ENCODE results near the gene DPY19L2.
"Not testable (repeated sequence)": the region's sequence is repeated elsewhere in the genome, so short reads cannot be mapped to it uniquely, and the experiment has no call there.

The DPY19L2 gene

DNA sequence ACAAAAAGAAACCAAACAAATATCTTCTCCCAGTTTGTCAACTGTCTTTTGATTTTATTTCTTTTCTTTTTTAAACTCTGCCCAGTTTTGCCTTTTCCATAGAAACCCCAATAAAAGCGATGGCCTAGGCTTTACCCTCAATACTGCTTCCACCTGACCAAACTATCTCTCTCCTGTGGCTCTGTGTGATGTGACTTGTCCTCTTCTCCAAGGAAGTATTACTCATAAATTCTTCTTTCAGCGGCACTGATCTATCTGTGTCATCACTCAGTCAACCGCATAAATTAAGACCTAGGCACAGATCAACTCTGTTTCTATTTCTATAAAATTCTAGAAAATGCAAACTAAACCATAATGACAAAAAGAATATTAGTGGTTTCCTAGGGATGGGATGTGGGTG lies 9.8 kb downstream of the DPY19L2 start:
- DNase-seq = not testable (repeated sequence)

DNA sequence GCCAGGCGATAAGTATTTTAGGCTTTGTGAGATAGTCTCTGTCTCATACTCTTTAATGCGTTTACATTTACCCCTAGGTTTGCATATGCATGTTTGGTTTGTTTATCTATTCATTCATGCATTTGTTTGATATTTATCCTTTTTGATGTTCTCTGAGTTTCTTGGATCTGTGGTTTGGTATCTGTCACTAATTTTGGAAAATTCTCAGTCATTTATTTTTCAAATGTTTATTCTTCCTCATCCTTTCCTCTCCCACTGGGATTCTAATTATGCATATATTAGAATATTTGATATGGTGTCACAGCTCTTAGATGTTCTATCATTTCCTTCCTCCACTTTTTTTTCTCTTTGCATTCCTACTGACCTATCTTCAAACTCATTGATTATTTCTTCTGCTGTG lies 11.9 kb downstream of the DPY19L2 start:
- DNase-seq = not testable (repeated sequence)

DNA sequence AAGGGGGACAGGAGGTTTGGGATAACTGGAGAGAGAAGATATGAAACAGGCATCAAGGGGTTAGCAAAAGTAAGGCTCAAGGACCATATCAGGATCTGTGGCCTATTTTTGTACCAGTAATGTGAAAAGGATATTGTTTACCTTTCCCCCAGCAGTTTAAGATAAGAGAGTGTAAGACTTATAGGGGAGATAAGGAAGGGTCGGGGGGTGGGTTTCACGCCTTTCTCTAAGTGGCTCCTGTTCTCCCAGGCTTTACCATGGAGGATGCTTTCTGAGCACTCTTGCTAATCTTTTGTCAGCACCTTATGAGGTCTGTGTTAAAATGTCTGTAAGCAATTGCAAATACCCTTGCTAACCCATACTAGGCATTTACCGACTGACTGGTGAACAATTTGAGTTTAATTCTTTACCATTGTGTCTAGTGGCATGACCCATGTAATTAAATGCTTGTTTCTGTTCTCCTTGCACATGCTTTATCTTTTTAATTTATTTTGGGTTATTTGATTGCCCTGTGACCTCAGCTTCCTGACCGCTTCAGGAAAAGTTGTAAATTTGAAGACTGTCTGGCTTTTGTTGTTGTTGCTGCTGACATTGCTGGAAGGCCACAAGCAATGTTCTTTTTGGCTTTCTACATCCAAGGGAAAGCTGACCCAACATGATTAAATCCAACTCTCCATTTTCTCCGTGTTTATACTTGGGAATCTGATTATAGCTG lies 12.6 kb downstream of the DPY19L2 start:
- DNase-seq = not testable (repeated sequence)

DNA sequence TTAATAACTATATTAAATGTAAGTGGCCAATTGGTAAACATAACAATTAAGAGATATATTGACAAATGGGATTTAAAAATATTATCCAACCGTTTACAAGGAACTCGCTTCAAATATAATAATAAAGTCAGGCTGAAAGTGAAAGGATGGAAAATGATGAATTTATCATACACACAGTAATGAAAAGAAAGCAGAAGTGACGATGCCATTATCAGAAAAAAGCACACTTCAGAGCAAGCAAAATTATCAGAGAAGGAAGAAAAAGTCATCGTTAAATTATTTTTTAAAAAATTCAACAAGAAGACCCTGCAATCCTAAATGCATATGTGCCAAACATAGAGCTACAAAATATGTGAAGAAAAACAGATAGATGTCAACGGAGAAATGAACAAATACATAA lies 13.8 kb downstream of the DPY19L2 start:
- not testable (repeated sequence) for DNase-seq

DNA sequence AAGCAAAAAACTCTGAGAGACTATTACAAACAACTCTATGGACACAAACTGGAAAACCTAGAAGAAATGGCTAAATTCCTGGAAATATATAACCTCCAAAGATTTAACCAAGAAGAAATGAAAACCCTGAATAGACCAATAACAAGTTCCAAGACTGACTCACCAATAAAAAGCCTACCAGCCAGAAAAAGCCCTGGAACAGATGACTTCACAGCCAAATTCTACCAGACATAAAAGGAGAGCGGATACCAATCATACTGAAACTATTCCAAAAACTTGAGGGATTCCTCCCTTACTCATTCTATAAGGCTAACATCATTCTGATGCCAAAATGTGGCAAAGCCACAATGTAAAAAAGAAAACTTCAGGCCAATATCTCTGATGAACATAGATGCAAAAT lies 18.8 kb downstream of the DPY19L2 start:
- DNase-seq = not testable (repeated sequence)

DNA sequence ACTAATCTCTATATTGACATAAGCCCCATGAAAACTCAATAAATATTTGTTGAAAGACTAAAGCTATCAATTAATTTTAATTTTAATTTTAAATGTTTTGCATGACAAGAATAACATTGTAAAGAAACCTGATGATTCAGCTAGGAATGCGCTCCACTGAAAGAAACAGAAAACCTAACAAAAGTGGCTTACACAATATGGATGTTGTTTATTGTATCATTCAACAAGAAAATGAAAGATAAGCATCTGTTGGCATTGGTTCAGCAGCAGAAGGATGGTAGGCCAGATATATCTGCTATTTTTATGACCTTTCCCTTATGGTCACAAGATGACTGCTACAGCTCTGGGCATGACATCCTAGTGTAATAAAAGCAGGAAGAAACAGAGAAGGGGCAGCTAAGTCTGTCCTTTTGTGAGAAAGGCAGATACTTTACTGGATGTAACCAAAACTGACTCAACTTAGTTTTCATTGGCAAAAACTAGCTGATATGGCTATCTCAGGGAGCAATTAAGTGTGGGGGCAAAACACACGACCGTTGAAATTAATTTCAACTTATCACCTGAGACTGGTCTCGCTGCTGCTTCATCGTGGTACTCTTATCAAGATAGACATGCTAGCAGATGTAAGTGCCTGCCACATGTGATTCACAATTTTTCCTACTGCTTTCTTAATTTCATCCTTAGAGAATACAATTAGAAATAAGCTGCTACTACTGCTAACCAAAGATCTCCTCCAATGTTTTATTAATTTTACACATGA lies 24.7 kb downstream of the DPY19L2 start:
- DNase-seq = not testable (repeated sequence)

DNA sequence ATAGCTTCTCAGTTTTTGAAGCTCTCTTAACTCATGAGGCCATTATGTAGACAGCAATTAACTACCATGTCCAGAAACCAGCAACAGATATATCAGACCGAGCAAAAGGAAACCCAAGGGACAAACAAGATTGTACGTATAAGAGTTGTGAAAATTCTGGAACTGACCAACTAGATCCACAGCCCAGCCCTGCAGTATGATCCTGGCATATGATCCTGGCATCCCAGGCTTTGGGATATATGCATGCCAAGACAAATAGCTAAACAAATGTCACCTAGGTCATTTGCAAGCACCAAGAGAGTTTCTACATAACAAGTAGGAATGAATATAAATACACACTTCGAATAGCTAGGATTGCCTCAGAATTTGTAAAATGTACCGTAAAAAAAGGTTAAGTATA lies 44.0 kb downstream of the DPY19L2 start:
- DNase-seq = not testable (repeated sequence)

DNA sequence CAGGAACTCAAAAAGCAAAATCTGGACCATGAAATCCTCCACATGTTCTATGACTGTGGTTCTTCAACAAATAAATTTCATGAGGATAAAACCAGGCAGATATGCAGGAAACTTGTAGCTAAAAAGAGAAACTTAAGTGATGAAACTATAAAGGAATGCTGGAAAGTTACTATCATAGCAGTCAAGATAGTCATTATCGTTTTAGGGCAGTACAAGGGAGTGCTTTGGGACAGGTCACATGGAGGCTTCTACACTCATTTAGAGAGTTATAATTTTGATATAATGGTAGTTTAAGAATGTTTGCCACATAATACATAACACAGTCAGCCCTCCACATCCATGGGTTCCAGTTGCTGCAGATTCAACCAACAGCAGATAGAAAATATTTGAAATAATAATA lies 52.7 kb downstream of the DPY19L2 start:
- not testable (repeated sequence) for DNase-seq

DNA sequence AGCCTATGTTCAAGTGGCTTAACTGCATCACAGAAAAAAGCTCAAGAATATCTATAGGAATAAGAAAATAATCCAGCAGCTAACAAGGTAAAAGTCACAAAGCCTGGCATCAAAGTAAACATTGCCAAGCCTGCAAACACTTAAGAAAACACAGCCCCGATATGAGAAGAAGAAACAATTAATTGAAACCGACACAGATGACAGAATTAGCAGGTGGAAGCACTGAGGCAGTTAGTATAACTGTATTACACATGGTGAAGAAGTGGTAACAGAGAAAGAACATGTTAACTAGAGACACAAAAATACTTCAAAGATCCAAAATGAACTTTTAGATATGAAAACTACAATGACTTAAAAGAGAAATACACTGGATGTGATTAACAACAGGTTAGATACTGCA lies 57.0 kb downstream of the DPY19L2 start:
- not testable (repeated sequence) for DNase-seq

DNA sequence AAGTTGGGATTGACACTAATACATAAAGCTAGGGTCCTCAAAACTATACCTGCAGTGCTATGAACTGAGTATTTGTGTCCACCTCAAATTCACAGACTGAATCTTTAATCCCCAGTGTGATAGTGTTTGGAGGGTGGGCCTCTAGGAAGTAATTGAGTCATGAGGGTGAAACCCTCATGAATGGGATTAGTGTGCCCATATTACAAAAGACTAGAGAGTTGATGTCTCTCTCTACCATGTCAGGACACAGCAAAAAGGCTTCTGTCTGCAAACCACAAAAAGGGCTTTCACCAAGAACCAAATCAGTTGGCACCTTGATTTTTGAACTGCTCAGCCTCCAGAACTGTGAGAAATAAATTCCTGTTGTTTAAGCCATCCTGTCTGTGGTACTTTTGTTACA lies 59.0 kb downstream of the DPY19L2 start:
- not testable (repeated sequence) for DNase-seq

DNA sequence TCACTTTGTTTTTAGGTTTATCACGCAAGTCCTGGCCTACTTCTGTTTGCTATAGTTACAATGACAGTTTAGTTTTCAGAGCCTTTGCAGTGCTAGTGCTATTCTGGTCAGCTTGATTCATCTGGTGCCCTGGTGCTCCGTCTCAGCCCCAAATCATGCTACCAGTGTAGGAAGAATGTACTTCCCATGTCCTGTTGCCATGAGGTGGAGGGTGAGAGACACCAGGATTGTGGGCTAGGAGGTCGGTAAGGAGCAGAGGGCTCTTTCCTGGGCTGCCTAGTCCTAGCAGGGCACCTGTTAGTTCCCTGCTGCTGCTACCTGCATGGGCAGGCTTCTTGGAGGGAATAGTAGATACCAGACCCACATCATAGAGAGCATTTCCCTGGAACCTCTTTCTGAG lies 63.3 kb downstream of the DPY19L2 start:
- not testable (repeated sequence) for DNase-seq

DNA sequence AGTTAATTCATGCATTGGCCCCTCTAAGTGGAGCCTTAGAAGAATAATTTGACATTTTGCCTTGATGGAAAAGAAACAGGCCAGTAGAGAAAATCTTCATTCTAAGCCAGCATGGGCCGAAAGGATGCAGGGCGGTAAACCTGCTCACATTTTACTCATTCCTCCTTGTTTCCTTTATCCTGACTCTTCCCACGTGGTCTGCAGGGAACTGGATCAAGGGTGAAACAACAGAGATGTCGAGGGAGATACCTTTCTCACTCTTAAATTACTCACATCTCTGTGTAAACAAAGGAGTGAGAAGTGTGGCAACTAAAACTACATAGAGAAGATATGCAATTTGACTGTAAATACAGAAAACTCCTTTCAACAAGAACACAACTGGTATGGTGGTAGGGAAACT lies 73.5 kb downstream of the DPY19L2 start:
- DNase-seq = not testable (repeated sequence)

DNA sequence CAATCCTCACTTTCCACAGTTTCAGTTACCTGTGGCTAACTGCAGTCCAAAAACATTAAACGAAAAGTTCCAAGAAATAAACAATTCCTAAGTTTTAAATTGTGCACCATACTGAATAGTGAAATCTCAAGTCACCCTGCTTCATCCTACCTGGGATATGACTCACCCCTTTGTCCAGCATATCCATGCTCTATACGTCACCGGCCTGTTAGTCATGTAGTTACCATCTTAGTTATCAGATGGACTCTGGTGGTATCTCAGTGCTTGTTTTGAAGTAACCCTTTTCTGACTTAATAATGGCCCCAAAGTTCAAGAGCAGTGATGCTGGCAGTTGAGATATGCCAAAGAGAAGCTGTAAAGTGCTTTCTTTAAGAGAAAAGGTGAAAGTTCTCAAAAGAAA lies 83.9 kb downstream of the DPY19L2 start:
- not testable (repeated sequence) for DNase-seq

DNA sequence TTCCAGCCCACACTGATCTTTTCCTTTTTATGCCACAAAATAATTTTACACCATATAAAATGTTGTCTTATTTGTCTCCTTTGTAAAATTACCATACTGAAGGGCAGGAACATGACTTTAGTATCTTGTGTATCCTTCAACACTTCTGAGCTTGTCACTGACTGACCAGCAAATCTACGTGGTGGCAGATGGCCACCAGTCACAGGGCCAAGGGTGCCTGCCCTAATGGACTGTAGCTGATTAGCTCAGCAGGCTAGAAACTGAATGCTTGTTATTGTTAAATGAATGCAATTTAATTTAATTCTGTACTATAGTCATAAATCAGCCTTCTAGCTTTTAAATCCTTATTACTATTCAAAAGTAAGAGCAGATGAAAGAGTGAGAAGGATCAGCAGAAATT lies 85.0 kb downstream of the DPY19L2 start:
- not testable (repeated sequence) for DNase-seq

DNA sequence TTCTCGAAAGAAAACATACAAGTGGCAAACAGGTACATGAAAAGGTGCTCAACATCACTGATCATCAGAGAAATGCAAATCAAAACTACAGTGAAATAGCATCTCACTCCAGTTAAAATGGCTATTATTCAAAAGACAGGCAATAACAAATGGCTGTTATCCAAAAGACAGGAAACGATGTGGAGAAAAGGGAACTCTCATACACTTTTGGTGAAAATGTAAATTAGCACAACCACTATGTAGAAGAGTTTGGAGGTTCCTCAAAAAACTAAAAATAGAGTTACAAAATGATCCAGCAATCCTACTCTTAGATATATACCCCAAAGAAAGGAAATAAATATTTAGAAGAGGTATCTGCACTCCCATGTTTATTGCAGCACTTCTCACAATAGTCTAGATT lies 90.7 kb downstream of the DPY19L2 start:
- not testable (repeated sequence) for DNase-seq

DNA sequence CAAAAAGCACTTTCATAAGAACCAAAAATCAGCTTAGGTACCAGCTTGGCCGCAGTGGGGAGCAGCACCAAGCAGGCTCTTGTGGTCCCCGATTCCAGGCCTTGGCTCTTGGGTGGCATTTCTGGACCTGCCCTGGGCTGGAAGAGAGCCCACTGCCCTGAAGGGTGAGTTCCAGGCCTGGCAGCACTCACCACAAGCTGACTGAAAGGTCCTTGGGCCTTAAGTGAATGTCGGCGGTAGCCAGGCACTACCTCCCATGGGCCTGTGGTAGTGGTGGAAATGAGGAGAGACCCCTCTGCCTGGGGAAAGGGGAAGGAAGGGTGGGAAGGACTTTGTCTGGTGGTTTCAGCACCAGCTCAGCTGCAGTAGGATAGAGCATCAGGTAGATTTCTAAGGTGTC lies 96.3 kb downstream of the DPY19L2 start:
- not testable (repeated sequence) for DNase-seq

DNA sequence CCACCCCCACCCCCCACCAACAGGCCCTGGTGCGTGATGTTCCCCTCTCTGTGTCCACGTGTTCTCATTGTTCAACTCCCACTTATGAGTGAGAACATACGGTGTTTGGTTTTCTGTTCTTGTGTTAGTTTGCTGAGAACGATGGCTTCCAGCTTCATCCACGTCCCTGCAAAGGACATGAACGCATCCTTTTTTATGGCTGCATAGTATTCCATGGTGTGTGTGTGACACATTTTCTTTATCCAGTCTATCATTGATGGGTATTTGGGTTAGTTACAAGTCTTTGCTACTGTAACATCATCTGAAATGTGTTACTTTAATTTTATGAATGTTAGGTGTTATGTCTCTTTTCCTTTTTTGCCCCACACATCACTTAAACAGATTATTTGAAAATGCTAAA lies 109.8 kb downstream of the DPY19L2 start:
- not testable (repeated sequence) for DNase-seq

DNA sequence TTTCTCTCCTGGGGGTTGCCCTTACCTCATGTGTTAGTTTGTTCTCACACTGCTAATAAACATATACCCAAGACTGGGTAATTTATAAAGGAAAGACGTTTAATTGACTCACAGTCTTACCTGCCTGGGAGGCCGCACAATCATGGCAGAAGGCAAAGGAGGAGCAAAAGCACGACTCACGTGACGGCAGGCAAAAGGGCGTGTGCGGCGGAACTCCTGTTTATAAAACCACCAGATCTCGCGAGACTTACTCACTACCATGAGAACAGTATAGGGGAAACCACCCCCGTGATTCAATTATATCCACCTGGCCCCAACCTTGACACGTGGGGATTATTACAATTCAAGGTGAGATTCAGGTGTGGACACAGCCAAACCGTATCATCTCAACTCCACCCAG lies 116.9 kb downstream of the DPY19L2 start:
- DNase-seq = not testable (repeated sequence)

DNA sequence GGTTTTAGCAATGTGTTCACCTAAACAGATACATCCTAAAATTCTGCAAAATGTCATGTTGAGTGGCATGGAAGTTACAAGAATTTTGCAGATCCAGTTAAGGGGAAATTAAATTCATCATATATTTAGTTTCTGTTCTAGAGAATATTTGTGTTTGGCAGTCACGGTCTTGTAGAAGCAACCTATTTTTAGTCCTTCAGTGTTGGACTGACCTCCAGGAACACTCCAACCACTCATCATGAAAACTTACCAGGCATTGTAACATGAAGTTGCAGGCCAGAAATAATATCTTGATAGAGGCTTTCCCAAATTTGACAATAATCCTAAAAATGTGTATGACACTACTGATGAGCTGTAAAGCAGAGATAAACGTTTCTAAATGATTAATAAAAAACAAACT lies 119.3 kb downstream of the DPY19L2 start:
- not testable (repeated sequence) for DNase-seq

DNA sequence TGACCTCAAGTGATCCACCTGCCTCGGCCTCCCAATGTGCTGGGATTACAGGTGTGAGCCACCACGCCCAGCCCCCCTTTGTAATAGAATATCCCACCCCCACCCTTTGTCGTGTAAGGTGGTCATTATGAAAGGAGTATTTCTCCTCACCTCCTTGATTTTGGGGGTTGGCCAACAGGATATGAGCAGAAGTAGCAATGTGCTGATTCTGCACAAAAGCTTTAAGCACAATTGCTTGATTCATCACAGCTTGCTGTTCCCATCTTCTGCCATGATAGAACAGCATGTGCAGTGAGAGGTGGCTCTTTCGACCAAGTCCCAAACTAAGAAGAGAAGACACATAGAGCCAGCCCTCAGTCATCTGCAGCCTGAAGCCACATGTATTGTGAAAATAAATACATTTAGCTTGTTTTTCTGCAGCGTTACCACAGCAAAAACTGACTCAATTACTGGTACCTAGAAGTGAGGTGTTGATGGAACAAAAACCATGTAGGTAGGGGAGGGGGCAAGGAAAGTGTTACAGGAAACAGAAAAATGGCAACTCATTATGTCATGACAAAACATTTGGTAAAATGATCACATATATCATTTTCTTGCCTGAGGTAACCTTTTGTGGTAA lies 122.9 kb downstream of the DPY19L2 start:
- not testable (repeated sequence) for DNase-seq

DNA sequence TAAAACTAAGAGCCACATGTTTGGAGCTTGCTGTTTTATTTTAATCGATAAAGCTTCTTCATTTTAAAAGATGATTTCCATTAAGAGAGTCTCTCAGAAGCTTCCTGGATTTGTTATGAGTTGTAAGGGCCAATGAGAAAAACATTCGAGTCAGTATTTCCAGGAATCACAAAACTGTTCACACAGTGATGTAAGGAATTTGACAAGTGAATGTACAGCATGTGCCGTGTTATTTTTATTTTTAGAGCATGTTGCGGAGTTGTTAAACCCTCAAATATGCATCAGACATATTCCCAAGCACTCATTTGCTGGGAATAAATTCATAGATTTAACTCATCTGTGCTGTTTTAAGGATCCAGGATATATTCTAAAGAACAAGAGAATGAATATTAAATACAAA lies 129.6 kb downstream of the DPY19L2 start:
- not testable (repeated sequence) for DNase-seq

DNA sequence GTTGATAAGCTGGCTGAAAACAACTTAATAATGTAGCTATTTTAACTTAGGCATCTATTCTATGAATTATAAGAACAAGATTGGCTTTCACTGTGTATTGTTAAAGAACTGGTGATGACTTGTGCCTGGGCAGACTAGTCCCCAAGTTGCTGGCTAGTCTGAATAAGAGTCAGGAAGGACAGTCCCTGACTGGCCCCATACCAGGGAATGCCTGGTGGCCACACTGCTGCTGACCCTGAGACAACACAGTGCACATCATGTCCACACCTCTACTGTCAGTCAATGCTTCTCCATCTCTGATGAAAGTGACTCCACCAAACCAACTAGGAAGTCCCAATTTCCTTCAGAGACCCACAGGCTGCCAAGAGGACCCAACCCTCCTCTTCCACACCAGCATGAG lies 130.5 kb downstream of the DPY19L2 start:
- DNase-seq = not testable (repeated sequence)

DNA sequence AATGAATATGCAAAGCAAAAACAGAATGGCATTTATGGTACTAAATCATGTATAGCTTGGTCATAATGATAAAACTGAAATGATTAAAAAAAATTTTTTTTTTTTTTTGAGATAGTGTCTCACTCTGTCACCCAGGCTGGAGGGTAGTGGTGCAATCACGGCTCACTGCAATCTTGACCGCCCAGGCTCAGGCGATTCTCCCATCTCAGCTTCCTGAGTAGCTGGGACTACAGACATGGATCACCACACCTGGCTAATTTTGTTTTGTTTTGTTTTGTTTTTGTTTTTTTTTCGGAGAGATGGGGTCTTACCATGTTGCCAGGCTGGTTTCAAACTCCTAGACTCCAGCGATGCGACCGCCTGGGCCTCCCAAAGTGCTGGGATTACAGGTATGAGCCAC lies 138.7 kb downstream of the DPY19L2 start:
- DNase-seq = not testable (repeated sequence)

DNA sequence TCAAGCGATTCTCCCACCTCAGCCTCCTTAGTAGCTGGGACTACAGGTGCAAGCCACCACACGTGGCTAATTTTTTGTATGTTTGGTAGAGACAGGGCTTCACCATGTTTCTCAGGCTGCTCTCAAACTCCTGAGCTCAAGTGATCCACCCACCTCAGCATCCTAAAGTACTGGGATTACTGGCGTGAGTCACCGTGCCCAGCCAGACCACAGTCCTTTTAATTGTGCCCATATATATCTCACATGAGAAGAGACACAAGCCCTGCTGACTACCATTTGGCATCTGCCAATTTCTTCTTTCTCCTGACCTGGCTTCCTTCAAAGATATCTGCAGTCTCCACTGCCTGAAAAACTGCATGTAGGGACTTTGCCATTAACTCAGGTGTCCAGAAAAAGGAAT lies 142.5 kb downstream of the DPY19L2 start:
- no peak for DNase-seq

All from activated gamma-delta T cell treated with Interleukin-2 at 50 U/mL for 16 hours (primary cell).